Bronchial epithelial cell (primary cell): Measurements from ENCODE around the gene YEATS2. TPM values are rescaled to one million over a fixed set of nuclear protein-coding genes. Genes with fewer than 3 reads are reported as not detected.

Source experiments
- DNase-seq: peaks from one replicate; pipeline ENCODE4 v3.0.0-alpha.2; 2010; ENCODE audit warnings: low read depth
- FAIRE-seq: peaks from 2 replicates; lab custom pipeline; 2011; peaks lifted over from hg19 to GRCh38; lab: Jason Lieb, UNC
- H3K27me3 ChIP-seq: 2 replicates; pipeline ENCODE4 v1.5.1; 2011; ENCODE audit warnings: low read length; ENCODE audit not compliant: control insufficient read depth, insufficient read depth
- H3K36me3 ChIP-seq: 2 replicates; pipeline ENCODE4 v1.5.1; 2011; ENCODE audit warnings: low read length; ENCODE audit not compliant: control insufficient read depth, insufficient read depth
- H3K4me3 ChIP-seq: 2 replicates; pipeline ENCODE4 v1.5.1; 2011; ENCODE audit warnings: mild to moderate bottlenecking, low read depth, low read length, control low read depth
- total RNA-seq: library from RNA; depleted of rRNA; stranded (reverse); fragments of >200 nt; gene quantifications from 2 replicates; pipeline ENCODE4 v1.2.1, GENCODE V29; 2014
- TF ChIP-seq, protein P1 (sequence below): IDR thresholded peaks from 2 replicates; pipeline ENCODE4 v1.5.1; 2011; ENCODE audit warnings: mild to moderate bottlenecking, moderate library complexity, low read length, control low read depth, inconsistent platforms; ENCODE audit not compliant: insufficient read depth, severe bottlenecking

Gene YEATS2
- total RNA-seq, 1 donor from 2014 or later = 18.2 TPM

DNA sequence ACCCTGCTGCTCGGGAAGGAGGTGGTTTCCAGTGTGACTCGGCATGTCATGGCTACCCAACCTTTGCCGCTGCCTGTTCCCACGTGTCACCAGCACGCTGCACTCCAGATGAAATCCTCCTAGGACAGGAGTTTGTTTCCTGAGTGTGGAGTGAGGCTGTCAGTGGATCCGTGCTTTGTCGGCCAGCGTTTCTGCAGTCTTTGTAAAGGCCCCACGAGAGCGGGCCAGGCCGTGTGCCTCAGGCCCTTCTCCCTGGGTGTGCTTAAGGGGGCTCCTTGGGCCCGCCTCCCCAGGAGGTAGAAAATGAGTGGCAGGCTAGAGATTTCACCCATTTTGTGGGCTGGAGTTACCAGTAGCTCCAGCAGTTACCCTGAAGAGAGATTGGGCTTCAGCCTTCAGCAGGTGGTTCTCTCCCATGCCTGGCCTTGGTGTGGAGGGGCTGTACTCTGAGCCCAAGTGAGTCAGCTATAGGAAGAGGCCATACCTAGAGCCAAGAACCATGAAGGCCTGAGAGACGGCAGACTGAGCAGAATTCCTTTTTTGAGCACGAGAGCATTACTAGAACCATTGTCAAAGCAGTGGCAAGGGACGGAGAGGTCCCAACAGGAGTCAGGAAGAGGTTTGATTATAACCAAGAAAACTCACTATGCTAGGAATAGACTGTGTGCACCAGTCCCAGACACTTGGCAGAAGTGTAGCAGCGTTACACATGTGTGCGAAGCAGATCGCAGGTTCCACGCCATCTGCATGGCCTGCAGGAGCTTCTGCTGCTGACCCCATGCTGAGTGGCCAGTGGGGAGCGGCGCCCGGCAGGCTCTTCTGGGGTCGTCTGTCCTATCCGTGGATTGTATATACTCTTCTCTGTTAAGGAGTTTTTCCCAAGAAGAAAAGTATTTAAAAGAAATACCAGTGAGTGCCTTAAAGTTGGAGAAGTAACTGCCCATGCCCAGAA lies 113.3 kb downstream of the YEATS2 start:
- H3K4me3 ChIP-seq = no peak overlapping the region
- no peaks in the 10 kb centered on the region for H3K27me3 ChIP-seq
- FAIRE-seq (no peak), DNase-seq (no peak)
- TF ChIP-seq, protein P1, sequence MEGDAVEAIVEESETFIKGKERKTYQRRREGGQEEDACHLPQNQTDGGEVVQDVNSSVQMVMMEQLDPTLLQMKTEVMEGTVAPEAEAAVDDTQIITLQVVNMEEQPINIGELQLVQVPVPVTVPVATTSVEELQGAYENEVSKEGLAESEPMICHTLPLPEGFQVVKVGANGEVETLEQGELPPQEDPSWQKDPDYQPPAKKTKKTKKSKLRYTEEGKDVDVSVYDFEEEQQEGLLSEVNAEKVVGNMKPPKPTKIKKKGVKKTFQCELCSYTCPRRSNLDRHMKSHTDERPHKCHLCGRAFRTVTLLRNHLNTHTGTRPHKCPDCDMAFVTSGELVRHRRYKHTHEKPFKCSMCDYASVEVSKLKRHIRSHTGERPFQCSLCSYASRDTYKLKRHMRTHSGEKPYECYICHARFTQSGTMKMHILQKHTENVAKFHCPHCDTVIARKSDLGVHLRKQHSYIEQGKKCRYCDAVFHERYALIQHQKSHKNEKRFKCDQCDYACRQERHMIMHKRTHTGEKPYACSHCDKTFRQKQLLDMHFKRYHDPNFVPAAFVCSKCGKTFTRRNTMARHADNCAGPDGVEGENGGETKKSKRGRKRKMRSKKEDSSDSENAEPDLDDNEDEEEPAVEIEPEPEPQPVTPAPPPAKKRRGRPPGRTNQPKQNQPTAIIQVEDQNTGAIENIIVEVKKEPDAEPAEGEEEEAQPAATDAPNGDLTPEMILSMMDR = no peak
- peaks cover 20% of the 10 kb centered on the region for H3K36me3 ChIP-seq

DNA sequence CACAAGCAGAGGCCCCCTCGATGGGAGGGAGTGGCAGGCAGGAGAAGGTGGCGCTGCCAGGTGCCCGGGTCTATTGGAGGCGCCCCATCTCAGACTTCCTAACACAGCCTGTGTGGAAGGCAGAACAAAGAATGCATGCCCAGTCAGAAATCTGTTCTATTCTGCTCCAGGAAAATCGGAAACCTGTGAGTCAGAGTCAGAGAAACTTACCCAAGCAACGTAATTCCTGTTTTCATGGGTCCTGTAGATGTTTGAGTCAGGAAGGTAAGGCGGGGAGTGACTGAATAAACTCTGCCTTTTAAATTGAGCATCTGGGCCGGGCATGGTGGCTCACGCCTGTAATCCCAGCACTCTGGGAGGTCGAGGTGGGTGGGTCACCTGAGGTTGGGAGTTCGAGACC lies 114.0 kb downstream of the YEATS2 start:
- Histone ChIP-seq H3K27me3 (no peaks in the 10 kb centered on the region), H3K36me3 (peaks cover 20% of the 10 kb centered on the region), H3K4me3 (no peak overlapping the region)
- FAIRE-seq = no peak
- DNase-seq = peak; percentile 80
- TF ChIP-seq, protein P1 = no peak

DNA sequence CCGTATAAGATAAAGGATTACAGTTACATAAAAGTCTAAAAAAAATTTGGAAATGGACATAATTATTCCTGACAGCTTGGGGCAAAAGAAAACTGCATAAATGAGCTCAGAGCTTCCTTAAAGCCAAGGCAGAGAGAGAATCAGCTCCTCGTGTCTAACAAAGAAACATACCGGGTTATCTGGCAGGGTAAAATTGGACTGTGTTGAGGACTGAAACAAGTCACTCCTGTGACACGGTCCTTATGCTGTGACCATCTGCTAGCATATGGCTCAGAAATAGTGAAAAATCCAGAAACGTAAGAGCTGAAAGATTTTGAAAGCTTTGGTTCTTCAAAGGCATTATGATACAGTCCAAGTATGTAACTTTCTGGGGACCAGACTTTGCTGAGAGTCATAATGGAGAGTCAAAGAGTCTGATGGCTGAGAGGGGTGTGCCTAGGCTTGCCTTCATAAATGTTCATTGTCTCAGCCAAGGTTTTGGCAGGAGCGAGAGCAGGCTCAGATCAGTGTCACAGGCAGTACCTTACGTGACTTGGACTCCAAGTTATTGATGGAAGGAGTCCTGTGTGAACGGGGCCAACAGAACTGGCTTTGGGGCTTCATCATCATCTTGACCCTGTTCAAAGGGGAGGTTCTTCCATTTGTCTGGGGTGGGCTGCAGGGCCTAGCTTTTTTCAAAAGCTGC lies 115.3 kb downstream of the YEATS2 start:
- peaks cover 12% of the 10 kb centered on the region for H3K36me3 ChIP-seq
- H3K27me3 ChIP-seq = no peaks in the 10 kb centered on the region
- TF ChIP-seq, protein P1 = no peak
- FAIRE-seq = peak; percentile 36
- no peak overlapping the region for H3K4me3 ChIP-seq
- peak; percentile 84 for DNase-seq

DNA sequence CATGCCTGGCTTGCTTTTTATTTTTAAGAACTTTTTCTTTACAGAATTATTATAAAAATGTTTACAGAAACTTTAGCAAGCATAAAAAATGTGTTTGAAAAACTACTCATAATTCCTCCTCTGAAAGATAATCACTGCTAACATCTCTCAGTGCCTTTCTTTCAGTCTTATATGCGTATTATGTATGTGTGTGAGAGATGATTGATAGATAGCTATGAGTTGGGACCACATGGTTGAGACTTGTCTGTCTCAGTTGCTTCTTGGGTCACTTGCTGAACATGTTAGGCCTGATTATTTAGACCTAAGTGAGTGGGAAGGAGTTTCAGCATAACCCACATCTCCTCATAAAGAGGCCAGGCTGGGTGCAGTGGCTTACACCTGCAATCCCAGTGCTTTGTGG lies 116.6 kb downstream of the YEATS2 start:
- Histone ChIP-seq H3K4me3 (no peak overlapping the region), H3K36me3 (peaks cover 7% of the 10 kb centered on the region), H3K27me3 (no peaks in the 10 kb centered on the region)
- TF ChIP-seq, protein P1 = no peak
- FAIRE-seq (no peak), DNase-seq (no peak)

DNA sequence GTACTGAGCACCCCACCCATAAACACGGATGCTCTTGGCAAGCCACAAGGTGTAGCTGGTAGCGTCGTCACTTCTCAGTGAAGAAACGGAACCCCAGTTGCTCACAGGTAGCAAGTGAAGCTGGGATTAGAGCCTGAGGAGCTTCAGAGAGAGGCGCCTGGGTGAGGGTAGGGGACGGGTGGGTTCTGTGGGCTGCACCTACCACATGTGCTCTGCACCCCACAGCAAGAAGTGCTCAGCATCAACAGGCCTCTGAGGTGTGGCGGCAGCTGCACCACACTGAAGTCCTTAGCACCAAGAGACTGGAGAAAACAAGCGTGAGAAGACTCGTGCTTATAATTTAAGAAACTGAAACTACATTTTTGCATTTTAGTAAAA lies 118.0 kb downstream of the YEATS2 start:
- Histone ChIP-seq H3K27me3 (no peaks in the 10 kb centered on the region), H3K4me3 (no peak overlapping the region), H3K36me3 (no peaks in the 10 kb centered on the region)
- DNase-seq (no peak), FAIRE-seq (no peak)
- TF ChIP-seq, protein P1 = no peak
